Progenitor cell of endocrine pancreas (in vitro differentiated cells): ENCODE results near the gene CRIP2. TPM values are rescaled to one million over a fixed set of nuclear protein-coding genes. Genes with fewer than 3 reads are reported as not detected.

Experiments used
- DNase-seq: peaks from one replicate; pipeline ENCODE4 v3.0.0; 2021; ENCODE audit warnings: low spot score; ENCODE audit not compliant: unreplicated experiment
- H3K27ac Mint-ChIP-seq: 2 replicates; pipeline ENCODE4 v1.8.0; 2021; ENCODE audit warnings: mild to moderate bottlenecking, moderate library complexity, mixed read lengths
- H3K27me3 Mint-ChIP-seq: 2 replicates; pipeline ENCODE4 v1.8.0; 2021; ENCODE audit warnings: mixed read lengths
- H3K36me3 Mint-ChIP-seq: 2 replicates; pipeline ENCODE4 v1.8.0; 2022; ENCODE audit warnings: mixed read lengths; ENCODE audit not compliant: insufficient read depth
- H3K4me1 Mint-ChIP-seq: 2 replicates; pipeline ENCODE4 v1.8.0; 2021; ENCODE audit warnings: low read depth, mixed read lengths
- H3K4me3 Mint-ChIP-seq: 2 replicates; pipeline ENCODE4 v1.8.0; 2021; ENCODE audit warnings: low read depth, mild to moderate bottlenecking, moderate library complexity, mixed read lengths
- H3K9me3 Mint-ChIP-seq: 2 replicates; pipeline ENCODE4 v1.8.0; 2021; ENCODE audit warnings: low read depth, mixed read lengths
- total RNA-seq: library from RNA; stranded (reverse); gene quantifications from 2 replicates; pipeline ENCODE4 v1.2.1, GENCODE V29; 2021
- TF ChIP-seq, protein P1 (sequence below): fragments of 200-600 bp; sonication (generic); IDR thresholded peaks from one replicate; pipeline ENCODE4 v1.5.0; 2021; ENCODE audit warnings: antibody characterized with exemption, mild to moderate bottlenecking; ENCODE audit not compliant: unreplicated experiment

The CRIP2 gene
- total RNA-seq, 1 donor from 2014 or later = 19.6 TPM

DNA sequence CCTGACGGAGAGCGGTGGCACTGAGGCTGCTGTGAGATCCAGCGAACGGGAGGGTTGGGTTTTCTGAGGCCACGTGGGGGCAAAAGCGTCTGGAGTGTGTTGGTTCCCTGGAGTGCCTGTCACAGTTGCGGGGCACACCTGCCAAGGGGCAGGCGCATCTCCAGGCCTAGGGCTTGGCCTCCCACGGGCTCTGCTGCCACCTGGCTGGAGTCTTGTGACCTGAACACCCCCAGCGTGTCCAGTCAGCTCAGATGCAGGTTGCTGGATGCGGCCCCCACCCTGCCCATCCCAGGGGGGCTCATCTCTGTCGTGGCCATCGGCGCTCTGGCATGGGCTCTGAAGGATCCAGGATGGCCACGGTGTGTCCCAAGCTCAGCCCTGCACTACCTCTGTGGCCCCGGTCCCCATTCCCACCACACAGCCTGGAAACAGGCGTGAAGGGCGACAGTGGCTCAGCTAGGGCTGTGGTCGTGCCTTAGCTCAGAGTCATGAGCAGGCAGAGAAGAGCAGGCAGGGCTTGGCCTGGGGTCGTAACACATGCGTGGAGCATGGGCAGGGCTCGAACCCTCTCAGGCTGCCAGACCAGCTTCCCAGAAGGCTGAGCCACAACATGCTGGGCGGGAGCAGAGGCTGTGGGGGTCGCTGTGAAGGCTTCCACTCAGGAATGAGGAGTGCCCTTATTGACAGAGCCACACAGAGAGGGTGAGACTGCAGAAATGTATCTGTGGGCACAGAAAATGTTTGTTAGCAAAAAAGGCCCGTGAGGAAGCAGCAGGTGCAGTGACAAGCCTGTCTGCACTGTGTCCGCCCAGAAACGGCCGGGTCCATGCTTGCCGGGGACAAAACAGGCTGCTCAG lies 23.5 kb upstream of the CRIP2 start:
- H3K9me3 Mint-ChIP-seq = no peaks in the 10 kb centered on the region
- TF ChIP-seq, protein P1, sequence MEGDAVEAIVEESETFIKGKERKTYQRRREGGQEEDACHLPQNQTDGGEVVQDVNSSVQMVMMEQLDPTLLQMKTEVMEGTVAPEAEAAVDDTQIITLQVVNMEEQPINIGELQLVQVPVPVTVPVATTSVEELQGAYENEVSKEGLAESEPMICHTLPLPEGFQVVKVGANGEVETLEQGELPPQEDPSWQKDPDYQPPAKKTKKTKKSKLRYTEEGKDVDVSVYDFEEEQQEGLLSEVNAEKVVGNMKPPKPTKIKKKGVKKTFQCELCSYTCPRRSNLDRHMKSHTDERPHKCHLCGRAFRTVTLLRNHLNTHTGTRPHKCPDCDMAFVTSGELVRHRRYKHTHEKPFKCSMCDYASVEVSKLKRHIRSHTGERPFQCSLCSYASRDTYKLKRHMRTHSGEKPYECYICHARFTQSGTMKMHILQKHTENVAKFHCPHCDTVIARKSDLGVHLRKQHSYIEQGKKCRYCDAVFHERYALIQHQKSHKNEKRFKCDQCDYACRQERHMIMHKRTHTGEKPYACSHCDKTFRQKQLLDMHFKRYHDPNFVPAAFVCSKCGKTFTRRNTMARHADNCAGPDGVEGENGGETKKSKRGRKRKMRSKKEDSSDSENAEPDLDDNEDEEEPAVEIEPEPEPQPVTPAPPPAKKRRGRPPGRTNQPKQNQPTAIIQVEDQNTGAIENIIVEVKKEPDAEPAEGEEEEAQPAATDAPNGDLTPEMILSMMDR = no peak
- no peak overlapping the region for H3K27ac Mint-ChIP-seq
- DNase-seq = no peak
- H3K4me1 Mint-ChIP-seq = no peaks in the 10 kb centered on the region
- H3K4me3 Mint-ChIP-seq = no peak overlapping the region
- peaks cover 12% of the 10 kb centered on the region for H3K36me3 Mint-ChIP-seq
- H3K27me3 Mint-ChIP-seq = no peaks in the 10 kb centered on the region

DNA sequence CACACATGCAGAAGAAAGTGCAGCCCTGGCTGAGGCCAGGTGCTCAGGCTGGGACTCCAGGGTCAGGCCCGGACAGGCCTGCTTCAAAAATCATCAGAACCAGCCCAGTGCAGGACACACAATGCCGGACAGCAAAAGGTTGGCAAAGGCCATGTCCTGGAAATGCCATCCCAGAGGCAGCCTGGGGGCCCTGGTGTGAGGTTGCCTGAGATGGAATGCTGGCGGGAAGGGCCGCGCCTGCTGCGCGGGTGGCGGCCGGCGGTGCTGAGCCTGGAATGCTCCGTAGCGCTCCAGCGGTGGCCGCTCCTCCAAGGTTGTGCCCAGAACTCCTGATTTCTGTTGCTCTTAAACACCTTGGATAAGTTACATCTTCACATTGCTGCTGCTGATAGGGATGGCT lies 21.7 kb upstream of the CRIP2 start:
- DNase-seq = no peak
- TF ChIP-seq, protein P1 = no peak
- Mint-ChIP-seq H3K27me3 (no peaks in the 10 kb centered on the region), H3K9me3 (no peaks in the 10 kb centered on the region), H3K36me3 (peaks cover 12% of the 10 kb centered on the region), H3K27ac (no peak overlapping the region), H3K4me3 (no peak overlapping the region), H3K4me1 (no peaks in the 10 kb centered on the region)

DNA sequence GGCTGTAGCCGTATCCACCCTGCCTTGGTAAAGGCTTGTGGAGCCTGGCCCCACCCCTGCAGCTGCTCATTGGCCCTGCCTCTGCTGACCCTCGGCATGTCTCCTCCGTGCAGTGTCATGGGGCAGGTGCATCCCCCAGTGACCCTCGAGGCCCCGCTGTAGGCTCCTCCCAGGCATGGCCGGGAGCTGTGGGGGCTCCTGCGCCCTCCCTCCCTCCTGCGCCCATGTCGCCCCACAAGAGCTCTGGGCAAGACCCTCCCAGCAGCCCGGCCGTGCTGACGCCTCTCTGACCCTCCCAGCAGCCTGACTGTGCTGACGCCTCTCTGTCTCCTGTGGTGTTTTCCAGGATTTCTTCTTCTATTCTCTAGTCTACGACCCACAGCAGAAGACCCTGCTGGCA lies 20.8 kb upstream of the CRIP2 start:
- H3K4me3 Mint-ChIP-seq = no peak overlapping the region
- peaks cover 12% of the 10 kb centered on the region for H3K36me3 Mint-ChIP-seq
- TF ChIP-seq, protein P1 = no peak
- no peaks in the 10 kb centered on the region for H3K4me1 Mint-ChIP-seq
- no peak for DNase-seq
- no peak overlapping the region for H3K27ac Mint-ChIP-seq
- H3K9me3 Mint-ChIP-seq = no peaks in the 10 kb centered on the region
- no peaks in the 10 kb centered on the region for H3K27me3 Mint-ChIP-seq

DNA sequence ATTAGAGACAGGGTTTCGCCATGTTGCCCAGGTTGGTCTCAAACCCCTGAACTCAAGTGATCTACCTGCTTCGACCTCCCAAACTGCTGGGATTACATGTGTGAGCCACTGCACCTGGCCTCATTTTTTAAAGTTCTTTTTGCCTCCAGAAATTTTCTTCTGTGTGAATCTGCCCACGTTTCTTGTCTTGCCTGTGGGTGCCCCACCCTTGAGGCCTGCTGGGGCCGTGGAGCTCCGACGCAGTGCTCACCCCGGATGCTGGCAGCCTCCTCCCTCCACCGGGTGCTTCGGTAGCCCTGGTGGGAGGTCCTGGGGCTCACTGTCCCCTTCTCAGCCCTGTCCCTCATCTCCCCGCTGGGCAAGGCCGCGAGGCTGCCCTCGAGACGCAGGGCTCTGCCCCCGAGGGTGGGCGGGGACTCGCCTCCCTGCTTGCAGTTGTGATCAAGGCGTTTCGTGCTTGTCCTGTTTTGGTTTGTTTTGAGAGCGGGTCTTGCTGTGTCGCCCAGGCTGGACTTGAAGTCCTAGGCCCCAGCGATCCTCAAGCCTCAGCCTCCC lies 19.5 kb upstream of the CRIP2 start:
- Mint-ChIP-seq H3K27me3 (no peaks in the 10 kb centered on the region), H3K4me3 (no peak overlapping the region), H3K36me3 (peaks cover 12% of the 10 kb centered on the region), H3K27ac (no peak overlapping the region), H3K4me1 (no peaks in the 10 kb centered on the region), H3K9me3 (no peaks in the 10 kb centered on the region)
- DNase-seq = no peak
- TF ChIP-seq, protein P1 = no peak

DNA sequence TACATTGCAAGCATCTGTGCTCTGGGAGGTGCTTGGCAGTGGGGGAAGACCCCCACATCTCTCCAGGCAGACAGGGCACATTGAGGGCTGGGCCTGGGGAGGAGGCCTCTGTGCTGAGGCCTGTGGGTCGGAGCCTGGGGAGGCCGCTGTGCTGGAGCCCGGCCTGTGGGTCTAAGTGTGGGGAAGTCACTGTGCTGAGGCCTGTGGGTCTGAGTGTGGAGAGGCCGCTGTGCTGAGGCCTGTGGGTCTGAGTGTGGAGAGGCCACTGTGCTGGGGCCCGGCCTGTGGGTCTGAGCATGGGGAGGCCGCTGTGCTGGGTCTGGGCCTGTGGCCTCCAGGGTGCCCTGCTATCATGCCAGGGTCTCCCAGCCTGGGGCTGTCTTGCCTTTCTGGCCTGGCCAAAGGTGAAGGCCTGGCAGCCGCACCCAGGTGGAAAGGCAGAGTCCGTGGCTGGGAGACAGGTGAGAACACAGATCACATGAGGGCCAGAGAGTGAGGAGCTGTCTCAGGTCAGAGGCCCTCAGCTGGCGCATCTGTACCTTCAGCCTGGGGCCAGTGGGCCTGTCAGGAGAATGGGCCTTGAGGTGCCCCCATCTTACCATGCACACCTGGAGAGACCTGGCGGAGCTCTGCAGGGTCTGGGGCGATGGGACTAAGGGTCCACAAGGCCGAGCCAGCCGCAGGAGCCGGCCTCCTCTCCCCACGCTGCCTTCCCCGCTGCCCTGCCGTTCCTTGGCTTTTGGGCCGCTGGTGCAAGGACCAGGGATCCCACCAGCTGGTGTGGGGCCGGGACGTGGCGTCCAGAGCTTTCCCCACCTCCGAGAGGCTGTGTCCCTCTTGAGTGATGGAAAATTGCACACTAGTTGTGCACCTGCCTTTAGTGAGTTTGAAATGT lies 18.6 kb upstream of the CRIP2 start:
- DNase-seq = no peak
- no peaks in the 10 kb centered on the region for H3K4me1 Mint-ChIP-seq
- no peak overlapping the region for H3K27ac Mint-ChIP-seq
- H3K9me3 Mint-ChIP-seq = no peaks in the 10 kb centered on the region
- H3K27me3 Mint-ChIP-seq = no peaks in the 10 kb centered on the region
- H3K4me3 Mint-ChIP-seq = no peak overlapping the region
- TF ChIP-seq, protein P1 = no peak
- H3K36me3 Mint-ChIP-seq = peaks cover 13% of the 10 kb centered on the region
